ENCODE data around the gene DOHH.

DOHH gene

DNA sequence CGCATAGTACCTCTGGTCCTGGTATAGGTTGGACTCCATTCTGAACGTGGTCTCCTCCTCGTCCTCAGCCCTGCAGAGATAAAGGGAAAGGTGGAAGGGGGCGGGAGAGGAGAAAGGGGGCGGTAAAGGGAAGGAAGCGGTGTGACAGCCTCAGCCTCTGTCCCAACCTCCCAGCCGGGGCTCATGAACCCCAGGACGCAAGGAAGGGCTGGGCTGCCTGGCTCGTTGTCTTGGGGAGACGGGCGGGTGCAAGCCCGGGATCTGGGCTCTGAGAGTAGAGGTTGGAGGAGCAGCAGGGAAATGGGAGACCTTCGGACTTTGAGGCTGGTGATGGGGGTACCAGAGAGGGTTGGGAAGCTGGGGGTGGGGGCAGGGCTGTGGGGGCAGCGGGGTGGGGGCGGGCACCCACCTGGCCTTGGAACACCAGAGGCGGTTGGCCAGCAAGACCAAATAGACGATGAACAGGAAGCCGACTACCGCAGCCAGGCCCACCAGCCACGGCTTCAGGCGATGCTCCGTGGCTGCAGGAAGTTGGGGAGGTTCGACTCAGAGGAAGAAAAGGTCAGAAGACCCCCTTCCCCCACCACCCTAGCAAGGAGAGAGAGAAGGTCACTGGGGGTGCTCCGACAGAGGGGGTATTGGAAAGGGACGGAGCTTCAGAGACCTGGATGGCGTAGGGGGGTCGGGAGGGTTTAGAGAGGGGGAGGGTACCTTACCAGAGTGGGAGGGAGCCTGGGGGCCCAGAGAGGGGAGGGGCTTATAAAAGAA lies 21.9 kb downstream of the DOHH start:
- DNase-seq (ENCODE audit: low read depth in 3 of 3): no peak

- no peak for DNase-seq (ENCODE audit: low read depth in 3 of 3)
Observed at GRCh38 chr19:3477951-3478350, 22.5 kb downstream of the DOHH start.

GRCh38 chr19:3477506-3477905 lies 23.0 kb downstream of the DOHH start:
- DNase-seq (ENCODE audit: low read depth in 3 of 3): no peak

DNA sequence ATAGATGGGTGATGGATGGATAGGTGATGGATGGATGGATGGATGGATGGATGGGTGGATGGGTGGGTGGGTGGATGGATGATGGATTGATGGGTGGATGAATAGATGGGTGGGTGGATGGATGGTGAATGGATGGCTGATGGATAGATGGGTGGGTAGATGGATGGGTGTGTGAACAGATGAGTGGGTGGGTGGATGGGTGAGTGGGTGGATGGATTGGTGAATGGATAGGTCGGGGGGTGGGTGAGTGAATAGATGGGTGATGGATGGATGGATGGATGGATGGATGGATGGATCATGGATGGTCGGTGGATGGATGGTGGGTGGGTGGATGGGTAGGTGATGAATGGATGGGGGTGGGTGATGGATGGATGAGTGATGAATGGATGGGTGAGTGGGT lies 23.6 kb downstream of the DOHH start:
- DNase-seq (ENCODE audit: low read depth in 3 of 3): no peak

GRCh38 chr19:3475449-3475848 lies 25.0 kb downstream of the DOHH start:
- no peak for DNase-seq (ENCODE audit: low read depth in 3 of 3)

DNA sequence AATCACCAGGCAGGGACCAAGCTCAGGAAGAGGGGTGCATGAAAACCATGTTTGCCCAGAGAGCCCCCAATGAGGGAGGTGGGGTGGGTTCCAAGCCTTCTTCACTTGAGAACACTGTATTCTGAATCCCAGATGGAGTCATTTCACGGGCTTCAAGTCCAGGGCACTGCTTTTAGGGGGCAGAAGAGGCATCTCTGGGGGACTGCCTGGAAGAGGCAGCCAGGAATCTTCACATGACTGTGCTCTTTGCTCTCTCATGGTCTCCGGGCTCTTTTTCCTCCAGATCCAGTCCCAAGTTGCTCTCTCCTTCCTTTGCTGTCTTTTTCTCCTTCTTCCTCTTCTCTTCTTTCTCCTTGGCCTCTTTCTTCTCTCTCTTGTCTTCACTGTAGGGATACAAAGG lies 25.9 kb downstream of the DOHH start:
- no peak for DNase-seq (ENCODE audit: low read depth in 3 of 3)

DNA sequence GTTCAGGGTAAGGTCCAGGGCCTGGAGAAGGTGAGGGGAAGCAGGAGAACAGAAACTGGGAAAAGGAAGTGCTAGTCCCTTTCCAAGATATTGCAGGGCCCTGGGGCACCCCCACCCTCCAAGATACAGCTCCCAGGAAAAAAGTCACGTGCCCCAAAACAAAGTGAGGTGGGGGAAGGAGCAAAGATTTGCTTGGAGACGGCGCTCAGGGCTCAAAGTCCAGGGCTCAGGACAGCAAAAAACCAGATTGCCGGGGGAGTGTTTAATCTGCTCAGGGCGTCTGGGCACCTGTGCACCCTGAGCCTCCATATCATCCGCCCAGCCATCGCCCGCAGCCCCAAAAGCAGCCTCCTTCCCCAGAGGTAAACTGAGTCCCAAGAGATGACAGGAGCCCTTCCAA lies 26.5 kb downstream of the DOHH start:
- DNase-seq (ENCODE audit: low read depth in 3 of 3): no peak

DNA sequence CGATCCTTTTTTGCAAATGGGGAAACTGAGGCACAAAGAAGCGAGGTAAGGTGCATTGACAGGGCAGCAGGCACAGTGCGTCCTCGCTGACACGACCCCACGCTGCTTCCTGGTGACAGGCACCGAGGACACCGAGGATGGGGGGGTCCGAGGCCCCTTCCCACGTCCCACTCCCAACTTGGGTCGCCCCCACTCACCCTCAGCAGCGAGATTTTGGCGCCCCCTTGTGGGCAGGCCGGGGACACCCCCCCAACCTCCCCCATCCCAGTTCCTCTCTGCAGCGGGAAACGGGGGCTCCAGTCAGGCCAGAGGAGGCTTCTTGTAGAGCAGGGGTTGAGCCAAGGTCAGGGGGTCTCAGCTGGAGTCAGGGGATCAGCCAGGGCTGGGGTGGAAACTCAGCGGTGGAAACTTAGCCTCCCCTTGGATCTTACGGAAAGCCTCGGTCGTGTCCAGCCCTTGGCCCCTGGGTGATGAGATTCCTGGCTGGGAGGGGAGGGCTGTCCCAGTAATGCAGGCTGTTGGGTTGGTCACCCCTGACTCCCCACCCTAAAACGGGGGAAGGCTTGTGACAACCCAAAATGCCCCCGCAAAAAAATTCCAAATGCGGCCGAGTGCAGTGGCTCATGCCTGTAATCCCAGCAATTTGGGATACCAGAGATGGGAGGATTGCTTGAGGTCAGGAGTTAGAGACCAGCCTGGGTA lies 28.4 kb downstream of the DOHH start:
- peak in 1 of 3 donors; percentile 17 for DNase-seq (ENCODE audit: low read depth in 3 of 3)

- DNase-seq (ENCODE audit: low read depth in 3 of 3): no peak
Observed at GRCh38 chr19:3470500-3471128, 29.9 kb downstream of the DOHH start.

- DNase-seq (ENCODE audit: low read depth in 3 of 3): no peak
Observed at GRCh38 chr19:3469638-3470499, 30.6 kb downstream of the DOHH start.

GRCh38 chr19:3468211-3468610 lies 32.3 kb downstream of the DOHH start:
- DNase-seq (ENCODE audit: low read depth in 3 of 3): no peak

- no peak for DNase-seq (ENCODE audit: low read depth in 3 of 3)
Observed at GRCh38 chr19:3467437-3468198, 32.9 kb downstream of the DOHH start.

- DNase-seq (ENCODE audit: low read depth in 3 of 3): no peak
Observed at GRCh38 chr19:3466635-3467034, 33.8 kb downstream of the DOHH start.

DNA sequence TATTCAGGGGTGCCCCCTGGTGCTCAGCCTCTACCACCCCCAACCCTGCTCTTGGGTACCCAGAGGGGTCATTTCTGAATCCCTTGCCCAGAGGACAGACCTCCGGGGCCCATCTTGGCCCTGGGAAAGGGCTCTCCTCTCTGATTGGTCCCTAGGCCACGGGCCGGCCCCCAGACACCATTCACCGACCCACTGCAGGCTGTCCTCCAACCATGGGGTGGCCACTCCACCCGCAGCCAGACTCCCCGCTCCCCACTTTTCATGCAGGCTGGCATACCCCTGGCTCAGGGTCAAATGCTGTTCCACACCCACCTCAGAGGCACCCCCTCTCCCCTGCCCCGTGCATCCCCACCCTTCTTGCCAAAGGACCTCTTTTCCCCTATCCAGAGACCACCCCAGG lies 34.9 kb downstream of the DOHH start:
- DNase-seq (ENCODE audit: low read depth in 3 of 3): no peak

DNA sequence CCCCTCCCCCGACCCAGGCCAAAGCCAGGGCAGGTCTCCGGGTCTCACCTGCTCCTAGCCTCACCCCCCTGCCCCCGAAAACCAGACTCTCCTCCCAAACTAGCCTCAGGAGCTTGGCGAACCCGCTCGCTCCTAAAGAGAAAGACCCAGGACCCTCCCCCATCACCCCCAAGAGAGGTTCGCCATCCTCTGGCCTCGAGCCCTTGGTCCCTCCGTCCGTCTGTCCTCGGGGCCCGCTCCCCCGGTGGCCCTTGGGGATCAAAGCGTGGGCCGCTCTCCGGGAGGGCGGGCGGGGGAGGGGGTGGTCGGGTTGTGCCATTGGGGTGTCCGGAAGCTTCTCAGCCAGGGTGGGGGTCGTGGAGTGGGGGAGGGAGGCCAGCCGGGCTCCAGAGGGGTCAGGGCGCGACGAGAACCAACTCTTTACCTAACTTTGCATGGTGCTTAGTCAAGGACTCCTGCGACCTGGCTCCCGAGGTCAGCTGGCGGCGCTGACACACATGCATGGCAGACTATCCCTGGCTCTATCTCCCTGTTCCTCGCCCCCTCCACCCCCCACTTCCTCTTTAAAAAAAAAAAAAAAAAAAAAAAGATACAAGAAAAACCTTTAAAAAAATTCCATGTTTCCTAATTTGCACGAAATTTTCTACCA lies 35.8 kb downstream of the DOHH start:
- no peak for DNase-seq (ENCODE audit: low read depth in 3 of 3)

DNA sequence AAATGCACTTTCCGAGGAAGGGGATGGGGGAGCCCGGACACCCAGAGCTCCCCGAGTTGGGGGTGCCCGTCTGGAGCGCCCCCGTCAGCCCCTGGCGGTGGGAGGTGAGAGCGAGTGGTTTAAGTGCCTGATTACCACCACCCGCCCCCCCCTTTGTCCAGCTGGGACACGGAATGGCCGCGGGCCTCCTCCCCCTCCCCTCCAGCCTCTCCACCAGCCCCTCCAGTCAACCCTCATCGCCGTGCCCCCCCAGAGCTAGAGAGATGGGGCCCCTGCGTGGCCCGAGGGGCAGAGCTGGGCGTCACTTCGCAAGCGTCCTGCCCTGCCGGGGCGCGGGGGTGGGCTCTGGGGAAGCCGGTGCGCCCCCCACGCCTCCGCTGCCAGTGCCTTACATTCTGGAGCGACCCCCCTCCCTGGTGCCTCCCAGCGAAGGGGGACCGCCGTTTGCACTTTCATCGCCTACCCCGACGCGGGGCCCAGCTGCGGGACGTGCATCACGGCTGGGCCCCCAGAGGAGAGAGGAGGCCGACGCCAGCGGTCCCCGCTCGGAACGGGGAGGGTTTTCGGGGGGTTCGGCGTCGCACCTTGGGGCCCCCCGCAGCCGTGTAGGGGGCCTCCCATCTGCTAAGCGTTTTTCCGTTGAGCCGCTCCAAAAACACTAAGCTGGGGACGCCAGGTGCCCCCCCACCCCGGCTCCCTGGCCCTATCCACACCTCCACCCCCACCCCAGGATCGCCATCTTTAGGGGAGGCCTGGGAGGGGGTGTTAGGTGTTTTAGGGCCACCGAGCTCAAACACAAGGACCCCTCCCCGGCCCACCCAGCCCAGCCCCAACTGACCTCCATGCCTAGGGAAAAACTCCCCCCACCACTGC lies 36.5 kb downstream of the DOHH start:
- DNase-seq (ENCODE audit: low read depth in 3 of 3): no peak

DNA sequence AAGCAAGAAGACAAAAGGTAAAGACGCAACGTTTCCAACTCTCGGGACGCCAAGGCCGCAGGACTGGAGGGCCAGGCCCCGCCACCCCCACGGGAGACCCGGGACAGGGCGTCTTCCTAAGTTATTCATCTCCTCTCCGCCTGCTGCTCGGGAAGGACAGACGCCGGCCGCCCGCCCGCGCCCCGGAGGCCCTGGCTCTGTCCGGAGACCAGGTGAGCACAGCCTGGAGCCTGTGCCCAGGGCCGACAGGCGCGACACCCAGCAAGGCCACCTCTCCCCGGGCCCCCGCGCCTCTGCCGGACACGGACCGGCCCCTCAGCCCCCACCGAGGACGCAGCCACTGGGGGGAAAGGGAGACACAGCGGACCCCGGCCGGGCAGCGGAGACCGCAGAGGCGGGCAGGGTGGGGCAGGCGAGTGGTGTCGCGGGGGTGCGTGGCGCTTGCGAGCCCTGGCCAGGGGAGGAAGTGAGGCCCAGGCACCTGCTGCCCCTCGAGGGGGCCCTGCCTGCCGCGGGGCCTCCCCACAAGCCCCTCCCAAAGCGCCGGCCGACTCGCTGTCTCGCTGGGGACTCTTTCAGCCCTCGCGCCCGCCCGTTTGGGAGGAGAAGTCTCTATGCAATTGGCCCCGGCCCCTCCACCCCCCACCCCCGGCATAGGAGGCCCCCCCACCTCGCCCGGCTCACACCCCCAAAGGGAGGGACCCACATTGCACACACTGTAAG lies 37.3 kb downstream of the DOHH start:
- no peak for DNase-seq (ENCODE audit: low read depth in 3 of 3)

DNA sequence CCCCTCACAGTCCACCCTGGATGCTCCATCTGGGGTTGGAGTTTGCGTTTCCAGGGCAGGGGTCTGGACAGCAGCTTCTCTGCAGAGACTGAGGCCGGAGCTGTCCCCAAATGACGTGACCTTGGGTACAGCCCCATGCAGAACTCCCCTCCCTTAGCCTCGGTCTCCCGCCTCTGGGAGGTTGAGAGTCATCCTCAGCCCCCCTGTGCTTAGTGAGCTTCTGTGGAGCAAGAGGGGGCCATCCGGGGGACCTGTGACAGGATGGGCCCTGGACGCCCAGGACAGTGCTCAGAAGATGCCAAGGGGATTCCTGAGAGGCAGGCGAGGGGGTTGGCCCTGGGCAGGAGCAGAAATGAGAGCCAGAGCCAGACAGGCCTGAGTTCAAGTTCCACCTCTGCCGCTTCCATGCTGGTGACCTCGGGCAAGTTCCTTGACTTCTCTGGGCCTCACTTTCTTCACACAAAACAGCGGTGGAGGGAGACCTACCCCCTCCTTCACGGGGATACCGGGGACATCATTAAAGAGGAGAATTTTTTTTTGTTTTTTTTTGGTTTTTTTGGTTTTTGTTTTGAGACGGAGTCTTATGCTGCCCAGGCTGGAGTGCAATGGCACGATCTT lies 40.4 kb downstream of the DOHH start:
- no peak for DNase-seq (ENCODE audit: low read depth in 3 of 3)
